K562 (cell line): Measurements from ENCODE around the gene MAN1A1. TPM values are rescaled to one million over a fixed set of nuclear protein-coding genes. Genes with fewer than 3 reads are reported as not detected.

ENCODE experiments used
- EP300 ChIP-seq: IDR thresholded peaks from 2 replicates; pipeline ENCODE4 v1.6.1; 2012; ENCODE audit warnings: low read length, improper control_type of control experiment
- EP400 ChIP-seq: fragments of 450-650 bp; IDR thresholded peaks from 2 replicates; pipeline ENCODE4 v1.6.1; 2017; ENCODE audit warnings: antibody characterized with exemption, mild to moderate bottlenecking, moderate library complexity
- ETV6 ChIP-seq, 3 experiments: fragments of 150-350 bp in 1 of 3; sonication (generic) in 1 of 3; formaldehyde crosslinking in 1 of 3; IDR thresholded peaks; 2 replicates each; pipeline versions ENCODE4 v1.6.1 to v1.8.0; 2014 to 2022; ENCODE audit warnings: borderline replicate concordance in 2 of 3, low read depth in 2 of 3, antibody characterized with exemption in 1 of 3, low read length in 1 of 3, mild to moderate bottlenecking in 1 of 3, missing genetic modification reagents in 1 of 3
- FOXM1 ChIP-seq, 2 experiments: fragments of 450-650 bp in 1 of 2; sonication (generic) in 1 of 2; formaldehyde crosslinking in 1 of 2; IDR thresholded peaks; 2 replicates each; pipeline versions ENCODE4 v1.6.1 to v1.9.0; 2017 to 2022; ENCODE audit warnings: low read depth in 2 of 2, mild to moderate bottlenecking in 2 of 2, missing genetic modification reagents in 1 of 2, moderate library complexity in 1 of 2
- KAT8 ChIP-seq: fragments of 450-650 bp; IDR thresholded peaks from 2 replicates; pipeline ENCODE4 v1.6.1; 2016; ENCODE audit warnings: low read depth, mild to moderate bottlenecking
- KDM5B ChIP-seq: fragments of 200-600 bp; sonication (generic); IDR thresholded peaks from 2 replicates; pipeline ENCODE4 v1.6.1; 2012; ENCODE audit warnings: low read depth, mild to moderate bottlenecking, moderate library complexity, low read length, control low read depth, inconsistent platforms; ENCODE audit not compliant: insufficient replicate concordance
- LEF1 ChIP-seq: fragments of 450-650 bp; IDR thresholded peaks from 2 replicates; pipeline ENCODE4 v1.6.1; 2016; ENCODE audit warnings: mild to moderate bottlenecking
- MEF2A ChIP-seq: IDR thresholded peaks from 2 replicates; pipeline ENCODE4 v1.6.1; 2011; ENCODE audit warnings: low read depth, mild to moderate bottlenecking, low read length, moderate library complexity; ENCODE audit not compliant: control insufficient read depth
- NCOA1 ChIP-seq: fragments of 450-650 bp; IDR thresholded peaks from 2 replicates; pipeline ENCODE4 v1.6.1; 2016; ENCODE audit warnings: low read depth
- STAT5A ChIP-seq: IDR thresholded peaks from 2 replicates; pipeline ENCODE4 v1.6.1; 2012; ENCODE audit warnings: low read length, inconsistent platforms, borderline replicate concordance
- TCFL5 ChIP-seq: fragments of 250-450 bp; sonication (Bioruptor Pico); conservative IDR thresholded peaks from 2 replicates; pipeline ENCODE4 v1.6.1; 2021; ENCODE audit warnings: mild to moderate bottlenecking, moderate library complexity, matching md5 sums
- TRIM24 ChIP-seq, 2 experiments: fragments of 450-650 bp; IDR thresholded peaks; 2 replicates each; pipeline ENCODE4 v1.6.1; 2016
- ZNF583 ChIP-seq: fragments of 250-450 bp; sonication (Bioruptor Pico); IDR thresholded peaks from 2 replicates; pipeline ENCODE4 v1.4.0; 2020
- polyA plus RNA-seq, 8 experiments: library from polyadenylated mRNA; depleted of rRNA in 4 of 8; stranded (reverse) in 5 of 8; unstranded in 3 of 8; fragments of >200 nt; fragmentation: Nextera tagmentation in 2 of 8; fragmentation: Illumina TruSeq in 1 of 8; extraction: Ambion mirVana in 2 of 8; extraction: Trizol in 1 of 8; gene quantifications; 2 replicates each; pipeline versions ENCODE4 v1.2.1 to v1.2.3, GENCODE V29; 2011 to 2014; ENCODE audit warnings: inconsistent platforms in 1 of 8, missing spikeins in 1 of 8
- total RNA-seq, 7 experiments: library from RNA; depleted of rRNA in 6 of 7; stranded (reverse); fragments of >200 nt in 6 of 7; fragmentation: Illumina TruSeq in 2 of 7; extraction: Trizol in 2 of 7; gene quantifications; 2 replicates each; pipeline versions ENCODE4 v1.2.1 to v1.2.3, GENCODE V29; 2011 to 2021; ENCODE audit warnings: low replicate concordance in 1 of 7
- TF ChIP-seq, protein P1 (sequence below): fragments of 450-650 bp; IDR thresholded peaks from 2 replicates; pipeline ENCODE4 v1.6.1; 2016; ENCODE audit warnings: mild to moderate bottlenecking, moderate library complexity
- TF ChIP-seq, protein P2 (sequence below), 2 experiments: fragments of 450-650 bp; IDR thresholded peaks; 2 replicates each; pipeline ENCODE4 v1.6.1; 2016

Gene MAN1A1
- total and polyA plus RNA-seq, 9 of the 15 experiments (the other 6 are each of a cell fraction or from before 2014, with no cell fraction given) = 24.5 to 78.4 (median 59.7) TPM

DNA sequence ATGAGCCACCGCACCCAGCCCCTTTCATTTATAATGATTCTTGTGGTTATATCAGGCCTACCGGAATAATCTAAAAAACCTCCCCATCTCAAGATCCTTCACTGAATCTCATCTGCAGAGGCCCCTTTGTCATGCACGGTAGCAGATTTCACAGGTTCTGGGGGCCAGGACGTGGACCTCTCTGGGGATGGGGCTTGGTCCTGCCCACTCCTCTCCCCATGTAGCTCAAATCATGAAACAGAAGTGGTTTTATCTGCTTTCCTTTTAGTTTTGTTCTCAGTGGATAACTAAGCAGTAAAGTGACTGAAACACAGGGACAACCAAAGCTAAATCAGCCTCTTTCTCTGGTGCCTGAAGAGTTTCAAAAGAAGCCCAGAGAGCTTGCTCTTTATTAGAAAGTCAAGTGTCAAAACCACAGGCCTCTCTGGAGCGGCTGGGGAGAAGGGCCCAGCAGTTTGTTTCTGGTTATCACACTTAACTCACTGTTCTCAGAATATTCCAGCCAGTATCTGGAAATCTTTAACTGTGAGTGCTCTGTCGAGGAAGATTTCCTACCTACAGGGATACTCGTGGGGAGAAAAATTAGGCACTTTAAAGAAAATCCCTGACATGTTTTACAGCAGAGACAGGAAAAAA is 210.5 kb downstream of the MAN1A1 start (continued):
- TF ChIP-seq FOXM1 (IDR thresholded peaks at IDR 0.05; ENCODE audit: low read depth) (0 out of 2 replicates have a peak, but pooled peaks have one; percentile 34), FOXM1 (CRISPR knock-in tag; IDR thresholded peaks at IDR 0.05; ENCODE audit: low read depth) (no peak), ETV6 (IDR thresholded peaks at IDR 0.05; ENCODE audit: borderline replicate concordance in 1 of 2, low read depth in 2 of 2, low read length in 1 of 2) (peak in 1 of 2 experiments; percentile 18; a peak in 1 of 4 replicates), ETV6 (CRISPR knock-in tag; IDR thresholded peaks at IDR 0.05; ENCODE audit: borderline replicate concordance) (no peak), TCFL5 (CRISPR knock-in tag) (no peak), LEF1 (0 out of 2 replicates have a peak, but pooled peaks have one; percentile 28), ZNF583 (CRISPR knock-in tag) (no peak), EP400 (peak; percentile 20; the same call in 1 of the 2 replicates), TRIM24 (IDR thresholded peaks at IDR 0.05) (peak in 1 of 2 experiments; percentile 22; a peak in 1 of 4 replicates), MEF2A (no peak), EP300 (peak; percentile 96), NCOA1 (peak; percentile 72; the same call in 1 of the 2 replicates), KAT8 (no peak), KDM5B (peak; percentile 43), STAT5A (peak; percentile 85)
- TF ChIP-seq, protein P1, sequence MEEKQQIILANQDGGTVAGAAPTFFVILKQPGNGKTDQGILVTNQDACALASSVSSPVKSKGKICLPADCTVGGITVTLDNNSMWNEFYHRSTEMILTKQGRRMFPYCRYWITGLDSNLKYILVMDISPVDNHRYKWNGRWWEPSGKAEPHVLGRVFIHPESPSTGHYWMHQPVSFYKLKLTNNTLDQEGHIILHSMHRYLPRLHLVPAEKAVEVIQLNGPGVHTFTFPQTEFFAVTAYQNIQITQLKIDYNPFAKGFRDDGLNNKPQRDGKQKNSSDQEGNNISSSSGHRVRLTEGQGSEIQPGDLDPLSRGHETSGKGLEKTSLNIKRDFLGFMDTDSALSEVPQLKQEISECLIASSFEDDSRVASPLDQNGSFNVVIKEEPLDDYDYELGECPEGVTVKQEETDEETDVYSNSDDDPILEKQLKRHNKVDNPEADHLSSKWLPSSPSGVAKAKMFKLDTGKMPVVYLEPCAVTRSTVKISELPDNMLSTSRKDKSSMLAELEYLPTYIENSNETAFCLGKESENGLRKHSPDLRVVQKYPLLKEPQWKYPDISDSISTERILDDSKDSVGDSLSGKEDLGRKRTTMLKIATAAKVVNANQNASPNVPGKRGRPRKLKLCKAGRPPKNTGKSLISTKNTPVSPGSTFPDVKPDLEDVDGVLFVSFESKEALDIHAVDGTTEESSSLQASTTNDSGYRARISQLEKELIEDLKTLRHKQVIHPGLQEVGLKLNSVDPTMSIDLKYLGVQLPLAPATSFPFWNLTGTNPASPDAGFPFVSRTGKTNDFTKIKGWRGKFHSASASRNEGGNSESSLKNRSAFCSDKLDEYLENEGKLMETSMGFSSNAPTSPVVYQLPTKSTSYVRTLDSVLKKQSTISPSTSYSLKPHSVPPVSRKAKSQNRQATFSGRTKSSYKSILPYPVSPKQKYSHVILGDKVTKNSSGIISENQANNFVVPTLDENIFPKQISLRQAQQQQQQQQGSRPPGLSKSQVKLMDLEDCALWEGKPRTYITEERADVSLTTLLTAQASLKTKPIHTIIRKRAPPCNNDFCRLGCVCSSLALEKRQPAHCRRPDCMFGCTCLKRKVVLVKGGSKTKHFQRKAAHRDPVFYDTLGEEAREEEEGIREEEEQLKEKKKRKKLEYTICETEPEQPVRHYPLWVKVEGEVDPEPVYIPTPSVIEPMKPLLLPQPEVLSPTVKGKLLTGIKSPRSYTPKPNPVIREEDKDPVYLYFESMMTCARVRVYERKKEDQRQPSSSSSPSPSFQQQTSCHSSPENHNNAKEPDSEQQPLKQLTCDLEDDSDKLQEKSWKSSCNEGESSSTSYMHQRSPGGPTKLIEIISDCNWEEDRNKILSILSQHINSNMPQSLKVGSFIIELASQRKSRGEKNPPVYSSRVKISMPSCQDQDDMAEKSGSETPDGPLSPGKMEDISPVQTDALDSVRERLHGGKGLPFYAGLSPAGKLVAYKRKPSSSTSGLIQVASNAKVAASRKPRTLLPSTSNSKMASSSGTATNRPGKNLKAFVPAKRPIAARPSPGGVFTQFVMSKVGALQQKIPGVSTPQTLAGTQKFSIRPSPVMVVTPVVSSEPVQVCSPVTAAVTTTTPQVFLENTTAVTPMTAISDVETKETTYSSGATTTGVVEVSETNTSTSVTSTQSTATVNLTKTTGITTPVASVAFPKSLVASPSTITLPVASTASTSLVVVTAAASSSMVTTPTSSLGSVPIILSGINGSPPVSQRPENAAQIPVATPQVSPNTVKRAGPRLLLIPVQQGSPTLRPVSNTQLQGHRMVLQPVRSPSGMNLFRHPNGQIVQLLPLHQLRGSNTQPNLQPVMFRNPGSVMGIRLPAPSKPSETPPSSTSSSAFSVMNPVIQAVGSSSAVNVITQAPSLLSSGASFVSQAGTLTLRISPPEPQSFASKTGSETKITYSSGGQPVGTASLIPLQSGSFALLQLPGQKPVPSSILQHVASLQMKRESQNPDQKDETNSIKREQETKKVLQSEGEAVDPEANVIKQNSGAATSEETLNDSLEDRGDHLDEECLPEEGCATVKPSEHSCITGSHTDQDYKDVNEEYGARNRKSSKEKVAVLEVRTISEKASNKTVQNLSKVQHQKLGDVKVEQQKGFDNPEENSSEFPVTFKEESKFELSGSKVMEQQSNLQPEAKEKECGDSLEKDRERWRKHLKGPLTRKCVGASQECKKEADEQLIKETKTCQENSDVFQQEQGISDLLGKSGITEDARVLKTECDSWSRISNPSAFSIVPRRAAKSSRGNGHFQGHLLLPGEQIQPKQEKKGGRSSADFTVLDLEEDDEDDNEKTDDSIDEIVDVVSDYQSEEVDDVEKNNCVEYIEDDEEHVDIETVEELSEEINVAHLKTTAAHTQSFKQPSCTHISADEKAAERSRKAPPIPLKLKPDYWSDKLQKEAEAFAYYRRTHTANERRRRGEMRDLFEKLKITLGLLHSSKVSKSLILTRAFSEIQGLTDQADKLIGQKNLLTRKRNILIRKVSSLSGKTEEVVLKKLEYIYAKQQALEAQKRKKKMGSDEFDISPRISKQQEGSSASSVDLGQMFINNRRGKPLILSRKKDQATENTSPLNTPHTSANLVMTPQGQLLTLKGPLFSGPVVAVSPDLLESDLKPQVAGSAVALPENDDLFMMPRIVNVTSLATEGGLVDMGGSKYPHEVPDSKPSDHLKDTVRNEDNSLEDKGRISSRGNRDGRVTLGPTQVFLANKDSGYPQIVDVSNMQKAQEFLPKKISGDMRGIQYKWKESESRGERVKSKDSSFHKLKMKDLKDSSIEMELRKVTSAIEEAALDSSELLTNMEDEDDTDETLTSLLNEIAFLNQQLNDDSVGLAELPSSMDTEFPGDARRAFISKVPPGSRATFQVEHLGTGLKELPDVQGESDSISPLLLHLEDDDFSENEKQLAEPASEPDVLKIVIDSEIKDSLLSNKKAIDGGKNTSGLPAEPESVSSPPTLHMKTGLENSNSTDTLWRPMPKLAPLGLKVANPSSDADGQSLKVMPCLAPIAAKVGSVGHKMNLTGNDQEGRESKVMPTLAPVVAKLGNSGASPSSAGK = peak; percentile 22; the same call in 1 of the 2 replicates
- TF ChIP-seq, protein P2, sequence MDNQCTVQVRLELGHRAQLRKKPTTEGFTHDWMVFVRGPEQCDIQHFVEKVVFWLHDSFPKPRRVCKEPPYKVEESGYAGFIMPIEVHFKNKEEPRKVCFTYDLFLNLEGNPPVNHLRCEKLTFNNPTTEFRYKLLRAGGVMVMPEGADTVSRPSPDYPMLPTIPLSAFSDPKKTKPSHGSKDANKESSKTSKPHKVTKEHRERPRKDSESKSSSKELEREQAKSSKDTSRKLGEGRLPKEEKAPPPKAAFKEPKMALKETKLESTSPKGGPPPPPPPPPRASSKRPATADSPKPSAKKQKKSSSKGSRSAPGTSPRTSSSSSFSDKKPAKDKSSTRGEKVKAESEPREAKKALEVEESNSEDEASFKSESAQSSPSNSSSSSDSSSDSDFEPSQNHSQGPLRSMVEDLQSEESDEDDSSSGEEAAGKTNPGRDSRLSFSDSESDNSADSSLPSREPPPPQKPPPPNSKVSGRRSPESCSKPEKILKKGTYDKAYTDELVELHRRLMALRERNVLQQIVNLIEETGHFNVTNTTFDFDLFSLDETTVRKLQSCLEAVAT (IDR thresholded peaks at IDR 0.05) = peak in 1 of 2 experiments; percentile 38; a peak in 1 of 4 replicates
